ENCODE measurements around the gene MCC.

- TF ChIP-seq TAF1 (IDR thresholded peaks at IDR 0.05; ENCODE audit: low read depth, low read length) (no peak), PAX5 (IDR thresholded peaks at IDR 0.05; ENCODE audit: insufficient read depth, low read length, severe bottlenecking) (no peak), POLR2AphosphoS5 (IDR thresholded peaks at IDR 0.05; ENCODE audit: low read depth, low read length) (no peak), POLR2A (IDR thresholded peaks at IDR 0.05; ENCODE audit: low read depth, low read length) (no peak), SPI1 (IDR thresholded peaks at IDR 0.05; ENCODE audit: low read depth, low read length) (no peak), POU2F2 (IDR thresholded peaks at IDR 0.05; ENCODE audit: low read depth, low read length) (no peak)
These were observed 149.6 kb downstream of the MCC start for GRCh38 chr5:113338628-113339027.

Data from GM12891 (cell line).